Measurements from ENCODE around the gene KLK6. TPM values are rescaled to one million over a fixed set of nuclear protein-coding genes. Genes with fewer than 3 reads are reported as not detected.

The KLK6 gene
- total and polyA plus RNA-seq, 2 of the 13 experiments (the other 11 are each of a cell fraction or from before 2014, with no cell fraction given), result 0.15 to 1.8 TPM

GRCh38 chr19:50909240-50910070 is 59.9 kb downstream of the KLK6 start (continued):
- no peak for TF ChIP-seq ZNF367 (CRISPR knock-in tag; IDR thresholded peaks at IDR 0.05; ENCODE audit: borderline replicate concordance)
- TF ChIP-seq CSRNP2 (CRISPR knock-in tag; conservative IDR thresholded peaks at IDR 0.05; ENCODE audit: low read depth), result no peak
- no peak for TF ChIP-seq ZNF292 (CRISPR knock-in tag; IDR thresholded peaks at IDR 0.05; ENCODE audit: borderline replicate concordance, low read depth)

Other genes starting within 250 kb of the KLK6 start
- gene SHANK1, start 249.8 kb downstream of the KLK6 start, total RNA-seq (2016; rRNA removed; fragmentation: Illumina TruSeq; extraction: Trizol), result not detected in 2 replicates
- not detected in 2 replicates for gene SHANK1, start 249.8 kb downstream of the KLK6 start, polyA plus RNA-seq (2011; rRNA removed)
- gene CLEC11A, start 246.2 kb downstream of the KLK6 start, total RNA-seq (2016; rRNA removed; fragmentation: Illumina TruSeq; extraction: Trizol), result not detected in 2 replicates
- gene CLEC11A, start 246.2 kb downstream of the KLK6 start, polyA plus RNA-seq (2011; rRNA removed), result not detected in 2 replicates
- not detected in 2 replicates for gene GPR32, start 199.1 kb downstream of the KLK6 start, total RNA-seq (2016; rRNA removed; fragmentation: Illumina TruSeq; extraction: Trizol)
- gene GPR32, start 199.1 kb downstream of the KLK6 start, polyA plus RNA-seq (2011; rRNA removed), result not detected in 2 replicates
- gene ACP4, start 179.2 kb downstream of the KLK6 start, total RNA-seq (2016; rRNA removed; fragmentation: Illumina TruSeq; extraction: Trizol), result not detected in 2 replicates
- 0.08 TPM in 1 of 2 replicates, not detected in the other for gene ACP4, start 179.2 kb downstream of the KLK6 start, polyA plus RNA-seq (2011; rRNA removed)
- gene KLK1, start 145.8 kb downstream of the KLK6 start, total RNA-seq (2016; rRNA removed; fragmentation: Illumina TruSeq; extraction: Trizol), result not detected in 2 replicates
- gene KLK1, start 145.8 kb downstream of the KLK6 start, polyA plus RNA-seq (2011; rRNA removed), result not detected in 2 replicates
- gene KLK15, start 136.0 kb downstream of the KLK6 start, total RNA-seq (2016; rRNA removed; fragmentation: Illumina TruSeq; extraction: Trizol), result not detected in 2 replicates
- not detected in 2 replicates for gene KLK15, start 136.0 kb downstream of the KLK6 start, polyA plus RNA-seq (2011; rRNA removed)
- not detected in 2 replicates for gene KLK3, start 114.7 kb downstream of the KLK6 start, total RNA-seq (2016; rRNA removed; fragmentation: Illumina TruSeq; extraction: Trizol)
- gene KLK3, start 114.7 kb downstream of the KLK6 start, polyA plus RNA-seq (2011; rRNA removed), result not detected in 2 replicates
- gene KLK2, start 96.2 kb downstream of the KLK6 start, total RNA-seq (2016; rRNA removed; fragmentation: Illumina TruSeq; extraction: Trizol), result not detected in 2 replicates
- gene KLK2, start 96.2 kb downstream of the KLK6 start, polyA plus RNA-seq (2011; rRNA removed), result 0.11 TPM in 1 of 2 replicates, not detected in the other
- not detected in 2 replicates for gene KLK4, start 58.2 kb downstream of the KLK6 start, total RNA-seq (2016; rRNA removed; fragmentation: Illumina TruSeq; extraction: Trizol)
- gene KLK4, start 58.2 kb downstream of the KLK6 start, polyA plus RNA-seq (2011; rRNA removed), result not detected in 2 replicates
- not detected in 2 replicates for gene KLK5, start 16.6 kb downstream of the KLK6 start, total RNA-seq (2016; rRNA removed; fragmentation: Illumina TruSeq; extraction: Trizol)
- gene KLK5, start 16.6 kb downstream of the KLK6 start, polyA plus RNA-seq (2011; rRNA removed), result not detected in 2 replicates
- gene KLK7, start 14.3 kb upstream of the KLK6 start, total RNA-seq (2016; rRNA removed; fragmentation: Illumina TruSeq; extraction: Trizol), result not detected in 2 replicates
- gene KLK7, start 14.3 kb upstream of the KLK6 start, polyA plus RNA-seq (2011; rRNA removed), result not detected in 2 replicates
- gene KLK8, start 32.0 kb upstream of the KLK6 start, total RNA-seq (2016; rRNA removed; fragmentation: Illumina TruSeq; extraction: Trizol), result not detected in 2 replicates
- gene KLK8, start 32.0 kb upstream of the KLK6 start, polyA plus RNA-seq (2011; rRNA removed), result not detected in 2 replicates
- gene KLK10, start 50.1 kb upstream of the KLK6 start, total RNA-seq (2016; rRNA removed; fragmentation: Illumina TruSeq; extraction: Trizol), result not detected in 2 replicates
- not detected in 2 replicates for gene KLK10, start 50.1 kb upstream of the KLK6 start, polyA plus RNA-seq (2011; rRNA removed)
- gene KLK11, start 57.0 kb upstream of the KLK6 start, total RNA-seq (2016; rRNA removed; fragmentation: Illumina TruSeq; extraction: Trizol), result not detected in 2 replicates
- gene KLK11, start 57.0 kb upstream of the KLK6 start, polyA plus RNA-seq (2011; rRNA removed), result not detected in 2 replicates
- gene KLK12, start 65.4 kb upstream of the KLK6 start, total RNA-seq (2016; rRNA removed; fragmentation: Illumina TruSeq; extraction: Trizol), result not detected in 2 replicates
- gene KLK12, start 65.4 kb upstream of the KLK6 start, polyA plus RNA-seq (2011; rRNA removed), result not detected in 2 replicates
- not detected in 2 replicates for gene KLK13, start 95.5 kb upstream of the KLK6 start, total RNA-seq (2016; rRNA removed; fragmentation: Illumina TruSeq; extraction: Trizol)
- gene KLK13, start 95.5 kb upstream of the KLK6 start, polyA plus RNA-seq (2011; rRNA removed), result 0.09 TPM in 1 of 2 replicates, not detected in the other
- not detected in 2 replicates for gene KLK14, start 113.3 kb upstream of the KLK6 start, total RNA-seq (2016; rRNA removed; fragmentation: Illumina TruSeq; extraction: Trizol)
- gene KLK14, start 113.3 kb upstream of the KLK6 start, polyA plus RNA-seq (2011; rRNA removed), result not detected in 2 replicates
- gene CTU1, start 138.8 kb upstream of the KLK6 start, total RNA-seq (2016; rRNA removed; fragmentation: Illumina TruSeq; extraction: Trizol), result 1.9 and 2.9 TPM in 2 replicates
- gene CTU1, start 138.8 kb upstream of the KLK6 start, polyA plus RNA-seq (2011; rRNA removed), result 1.9 and 2.5 TPM in 2 replicates
- not detected in 2 replicates for gene SIGLEC9, start 155.3 kb upstream of the KLK6 start, total RNA-seq (2016; rRNA removed; fragmentation: Illumina TruSeq; extraction: Trizol)
- not detected in 2 replicates for gene SIGLEC9, start 155.3 kb upstream of the KLK6 start, polyA plus RNA-seq (2011; rRNA removed)
- not detected in 2 replicates for gene SIGLEC7, start 172.7 kb upstream of the KLK6 start, total RNA-seq (2016; rRNA removed; fragmentation: Illumina TruSeq; extraction: Trizol)
- 0.17 TPM in 1 of 2 replicates, not detected in the other for gene SIGLEC7, start 172.7 kb upstream of the KLK6 start, polyA plus RNA-seq (2011; rRNA removed)

Measured in HepG2 (cell line).